PC-9 (cell line): ENCODE measurements around the gene CTDP1. TPM values are rescaled to one million over a fixed set of nuclear protein-coding genes. Genes with fewer than 3 reads are reported as not detected.
"Not testable (repeated sequence)": the region's sequence is repeated elsewhere in the genome, so short reads cannot be mapped to it uniquely, and the experiment has no call there.

Experiments used
- BruUV-seq: library from RNA; stranded (reverse); fragments of 400-500 nt; replicated peaks from 2 replicates; lab custom pipeline; 2021; lab: Mats Ljungman, UMichigan
- CTCF ChIA-PET: fragments of 300-600 bp; sonication (Branson Sonifier 250); formaldehyde crosslinking; loops from one replicate; lab custom pipeline; 2022; ENCODE audit warnings: antibody characterized with exemption; lab: Charles Lee
- POLR2A ChIA-PET: fragments of 300-600 bp; sonication (Branson Sonifier 250); formaldehyde crosslinking; loops from one replicate; lab custom pipeline; 2022; ENCODE audit warnings: antibody characterized with exemption; ENCODE audit not compliant: unreplicated experiment; lab: Charles Lee
- DNase-seq, 2 experiments: peaks; one replicate each; pipeline versions ENCODE4 v3.0.0 to v3.0.0-alpha.2; 2015 to 2022; ENCODE audit warnings: mixed read lengths in 1 of 2
- H2AFZ ChIP-seq: fragments of 200-600 bp; sonication (generic); 2 replicates; pipeline ENCODE4 v1.8.1; 2017; ENCODE audit warnings: antibody characterized with exemption
- H3F3A ChIP-seq: fragments of 200-600 bp; sonication (generic); 2 replicates; pipeline ENCODE4 v1.8.1; 2017; ENCODE audit warnings: antibody characterized with exemption, mild to moderate bottlenecking, low read depth; ENCODE audit not compliant: insufficient read depth
- H3K27ac ChIP-seq: fragments of 200-600 bp; sonication (generic); 2 replicates; pipeline ENCODE4 v1.6.1; 2016; ENCODE audit warnings: mixed run types
- H3K27me3 ChIP-seq: fragments of 200-600 bp; sonication (generic); 2 replicates; pipeline ENCODE4 v1.6.1; 2016; ENCODE audit warnings: low read depth, mixed run types; ENCODE audit not compliant: insufficient read depth
- H3K36me3 ChIP-seq: fragments of 200-600 bp; sonication (generic); 2 replicates; pipeline ENCODE4 v1.6.1; 2016; ENCODE audit warnings: low read depth, mixed run types
- H3K4me1 ChIP-seq: fragments of 200-600 bp; sonication (generic); replicated peaks from 2 replicates; pipeline ENCODE4 v1.6.1; 2016; ENCODE audit warnings: mixed run types; ENCODE audit not compliant: insufficient read depth
- H3K4me2 ChIP-seq: fragments of 200-600 bp; sonication (generic); 2 replicates; pipeline ENCODE4 v1.6.1; 2017; ENCODE audit warnings: mixed run types
- H3K4me3 ChIP-seq: fragments of 200-600 bp; sonication (generic); 2 replicates; pipeline ENCODE4 v1.6.1; 2016; ENCODE audit warnings: mixed run types
- H3K79me2 ChIP-seq: fragments of 200-600 bp; sonication (generic); 2 replicates; pipeline ENCODE4 v1.6.1; 2017; ENCODE audit warnings: low read depth, mixed run types
- H3K9me2 ChIP-seq: fragments of 200-600 bp; sonication (generic); 2 replicates; pipeline ENCODE4 v1.8.1; 2017; ENCODE audit warnings: mild to moderate bottlenecking; ENCODE audit not compliant: insufficient read depth
- H3K9me3 ChIP-seq: fragments of 200-600 bp; sonication (generic); 2 replicates; pipeline ENCODE4 v1.8.1; 2016; ENCODE audit warnings: low read depth; ENCODE audit not compliant: insufficient read depth
- H4K20me1 ChIP-seq: fragments of 200-600 bp; sonication (generic); 2 replicates; pipeline ENCODE4 v1.8.1; 2017; ENCODE audit not compliant: insufficient read depth
- CTCF ChIP-seq: fragments of 200-600 bp; sonication (generic); conservative IDR thresholded peaks from 2 replicates; pipeline ENCODE4 v1.6.1; 2017; ENCODE audit warnings: mixed run types, antibody characterized with exemption, mild to moderate bottlenecking, moderate library complexity
- EZH2 ChIP-seq: fragments of 200-600 bp; sonication (generic); IDR thresholded peaks from 2 replicates; pipeline ENCODE4 v1.8.0; 2017; ENCODE audit warnings: antibody characterized with exemption, low read depth
- intact Hi-C: fragments of 100-400 bp; cut with micrococcal nuclease; formaldehyde crosslinking; loops from one replicate; pipeline ENCODE4 v1.10.0; 2022; ENCODE audit not compliant: unreplicated experiment
- total RNA-seq: library from RNA; stranded (reverse); gene quantifications from 2 replicates; pipeline ENCODE4 v1.2.3, GENCODE V29; 2021

The CTDP1 gene
- total RNA-seq, 1 experiment from 2014 or later: 16.0 TPM

- TF ChIP-seq CTCF (no peak), EZH2 (no peak)
Observed at GRCh38 chr18:79693561-79694205, 14.1 kb downstream of the CTDP1 start.

GRCh38 chr18:79694206-79694894, 14.7 kb downstream of the CTDP1 start:
- H3K36me3 ChIP-seq, H3K27ac ChIP-seq, CTCF ChIA-PET, POLR2A ChIA-PET, H3K27me3 ChIP-seq, H2AFZ ChIP-seq, H3K4me2 ChIP-seq, intact Hi-C loops, DNase-seq, H3K9me2 ChIP-seq, H3F3A ChIP-seq, H3K4me3 ChIP-seq, H3K9me3 ChIP-seq, H3K4me1 ChIP-seq, BruUV-seq: not testable (repeated sequence)
- peaks cover 22% of the 10 kb centered on the region for H4K20me1 ChIP-seq
- H3K79me2 ChIP-seq: peaks cover 19% of the 10 kb centered on the region

More at GRCh38 chr18:79693561-79694205, 14.1 kb downstream of the CTDP1 start:
- CTCF ChIA-PET: no interaction called here
- POLR2A ChIA-PET: no interaction called here
- H3K4me2 ChIP-seq: no peak overlapping the region
- H3K4me3 ChIP-seq: no peak overlapping the region
- no TSS peak for BruUV-seq
- H3K9me2 ChIP-seq: no peaks in the 10 kb centered on the region
- peaks cover 26% of the 10 kb centered on the region for H3K79me2 ChIP-seq
- H4K20me1 ChIP-seq: peaks cover 29% of the 10 kb centered on the region
- no peaks in the 10 kb centered on the region for H3K27me3 ChIP-seq
- H3F3A ChIP-seq: no peaks in the 10 kb centered on the region
- no peaks in the 10 kb centered on the region for H3K4me1 ChIP-seq
- no peak overlapping the region for H2AFZ ChIP-seq
- intact Hi-C loops: no loop called here
- no peaks in the 10 kb centered on the region for H3K9me3 ChIP-seq
- H3K27ac ChIP-seq: no peak overlapping the region
- no peak for DNase-seq
- H3K36me3 ChIP-seq: no peaks in the 10 kb centered on the region

GRCh38 chr18:79694895-79695213, 15.3 kb downstream of the CTDP1 start:
- Histone ChIP-seq H3K27me3 (no peaks in the 10 kb centered on the region), H4K20me1 (peaks cover 17% of the 10 kb centered on the region), H2AFZ (no peak overlapping the region), H3K4me1 (no peaks in the 10 kb centered on the region), H3F3A (no peaks in the 10 kb centered on the region), H3K9me3 (no peaks in the 10 kb centered on the region), H3K4me2 (no peak overlapping the region), H3K36me3 (no peaks in the 10 kb centered on the region), H3K9me2 (no peaks in the 10 kb centered on the region), H3K27ac (no peak overlapping the region), H3K4me3 (no peak overlapping the region), H3K79me2 (peaks cover 14% of the 10 kb centered on the region)
- no TSS peak for BruUV-seq
- intact Hi-C loops: no loop called here
- TF ChIP-seq EZH2: no peak
- TF ChIP-seq CTCF: no peak
- DNase-seq: no peak
- ChIA-PET POLR2A (no interaction called here), CTCF (no interaction called here)
